ENCODE measurements around the gene KBTBD4.
"Not testable (repeated sequence)": the region's sequence is repeated elsewhere in the genome, so short reads cannot be mapped to it uniquely, and the experiment has no call there.

The KBTBD4 gene

DNA sequence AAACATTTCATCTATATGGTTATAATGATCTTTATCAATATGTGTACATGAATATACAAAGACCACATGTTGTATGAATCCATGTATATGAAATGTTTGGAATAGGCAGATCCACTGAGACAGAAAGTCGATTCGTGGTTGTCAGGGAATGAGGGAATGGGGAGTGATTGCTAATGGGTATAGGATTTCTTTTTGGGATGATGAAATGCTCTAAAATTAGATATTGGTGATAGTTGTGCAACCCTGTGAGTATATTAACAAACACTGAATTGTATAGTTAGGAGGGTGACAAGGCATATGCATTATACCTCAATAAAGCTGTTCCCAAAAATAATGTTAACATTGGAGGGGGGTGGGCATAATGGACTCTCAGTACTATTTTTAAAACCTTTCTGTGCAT is 18.3 kb downstream of the KBTBD4 start:
- no peak for DNase-seq (ENCODE audit: low read depth in 2 of 2)

DNA sequence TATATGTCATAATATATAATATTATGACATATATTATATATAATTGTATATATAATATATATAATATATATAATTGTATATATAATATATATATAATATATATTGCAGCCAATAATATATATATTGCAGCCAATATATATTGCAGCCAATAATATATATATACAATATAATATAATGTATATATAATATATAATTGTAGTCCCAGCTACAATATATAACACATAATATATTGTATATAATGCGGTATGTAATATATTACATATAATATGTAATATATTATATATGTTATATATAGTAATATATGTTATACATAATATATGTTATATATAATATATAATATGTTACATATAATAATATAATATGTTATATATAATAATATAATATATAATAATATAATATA is 20.1 kb downstream of the KBTBD4 start:
- DNase-seq (ENCODE audit: low read depth in 2 of 2), result no peak

DNA sequence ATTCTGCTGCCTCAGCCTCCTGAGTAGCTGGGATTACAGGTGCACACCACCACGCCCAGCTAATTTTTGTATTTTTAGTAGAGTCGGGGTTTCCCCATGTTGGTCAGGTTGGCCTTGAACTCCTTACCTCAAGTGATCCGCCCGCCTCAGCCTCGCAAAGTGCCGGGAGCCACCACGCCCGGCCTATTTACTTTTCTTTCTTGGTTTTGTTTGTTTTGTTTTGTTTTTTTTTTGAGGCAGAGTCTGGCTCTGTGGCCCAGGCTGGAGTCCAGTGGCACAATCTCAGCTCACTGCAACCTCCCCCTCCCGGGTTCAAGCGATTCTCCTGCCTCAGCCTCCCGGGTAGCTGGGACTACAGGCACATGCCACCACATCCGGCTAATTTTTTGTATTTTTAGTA is 21.8 kb downstream of the KBTBD4 start:
- DNase-seq (ENCODE audit: low read depth in 2 of 2), result not testable (repeated sequence)

DNA sequence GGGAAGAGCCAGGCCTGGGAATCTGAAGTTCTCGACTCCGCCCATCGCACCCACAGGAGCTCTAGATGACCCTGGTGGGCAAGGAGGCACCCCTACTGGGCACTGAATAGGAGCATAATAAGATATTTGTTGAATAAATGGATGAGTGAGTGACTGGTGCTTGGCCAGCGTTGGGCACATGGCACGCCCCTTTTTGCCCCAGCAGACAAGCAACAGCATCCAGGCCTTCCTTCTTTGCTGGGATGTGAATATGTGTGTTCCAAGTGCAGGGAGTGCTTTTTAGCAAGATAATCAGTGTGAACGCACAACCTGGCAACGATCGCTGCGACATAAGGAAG is 25.4 kb downstream of the KBTBD4 start:
- no peak for DNase-seq (ENCODE audit: low read depth in 2 of 2)

DNA sequence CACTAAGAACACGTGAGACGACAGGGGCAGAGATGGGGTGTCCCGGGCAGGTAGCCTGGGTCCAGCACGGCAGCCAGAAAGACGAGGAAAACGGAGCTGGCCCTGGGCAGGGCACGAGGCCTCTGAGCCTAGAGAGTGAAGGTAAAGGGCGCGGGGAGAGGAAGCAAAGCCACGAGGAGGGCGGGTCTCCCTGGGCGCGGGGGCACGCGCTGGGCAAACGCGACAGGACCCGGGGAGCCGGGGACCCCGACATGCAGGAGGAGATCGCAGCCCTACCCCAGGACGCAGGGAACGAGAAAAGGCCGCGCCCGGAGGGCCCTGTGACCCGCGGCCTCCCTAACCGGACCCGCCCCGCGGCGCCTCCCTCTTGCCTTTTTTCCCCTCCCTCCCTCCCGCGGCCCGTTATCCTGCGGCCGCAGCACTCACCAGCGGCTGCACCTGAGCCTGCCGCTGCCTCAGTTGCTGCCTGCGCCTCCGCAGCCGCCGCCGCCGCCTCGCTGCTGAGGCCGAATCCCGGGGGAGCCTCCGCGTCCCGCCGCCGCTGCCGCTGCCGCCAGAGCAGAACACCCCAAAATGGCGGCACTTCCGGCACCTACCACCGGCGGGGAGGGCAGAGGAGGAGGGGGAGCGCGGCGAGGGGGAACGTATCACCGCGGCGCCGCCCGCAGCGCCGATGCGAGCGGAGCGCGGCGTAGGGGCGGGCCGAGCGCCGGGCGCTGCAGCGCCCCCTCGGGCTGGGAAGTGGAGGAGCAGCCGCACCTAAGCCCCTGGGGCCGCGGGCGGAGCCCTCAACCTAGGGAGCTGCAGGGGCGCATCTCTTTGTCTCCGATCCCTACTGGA is 26.0 kb downstream of the KBTBD4 start, which contains the start of gene CELF1:
TSS of gene CELF1 (minus strand) at position 567 of the 840 bp plus-strand sequence. CDS start 53,609 bp downstream, outside the sequence.
- peak; percentile 79 to 86 for DNase-seq (ENCODE audit: low read depth in 2 of 2)

DNA sequence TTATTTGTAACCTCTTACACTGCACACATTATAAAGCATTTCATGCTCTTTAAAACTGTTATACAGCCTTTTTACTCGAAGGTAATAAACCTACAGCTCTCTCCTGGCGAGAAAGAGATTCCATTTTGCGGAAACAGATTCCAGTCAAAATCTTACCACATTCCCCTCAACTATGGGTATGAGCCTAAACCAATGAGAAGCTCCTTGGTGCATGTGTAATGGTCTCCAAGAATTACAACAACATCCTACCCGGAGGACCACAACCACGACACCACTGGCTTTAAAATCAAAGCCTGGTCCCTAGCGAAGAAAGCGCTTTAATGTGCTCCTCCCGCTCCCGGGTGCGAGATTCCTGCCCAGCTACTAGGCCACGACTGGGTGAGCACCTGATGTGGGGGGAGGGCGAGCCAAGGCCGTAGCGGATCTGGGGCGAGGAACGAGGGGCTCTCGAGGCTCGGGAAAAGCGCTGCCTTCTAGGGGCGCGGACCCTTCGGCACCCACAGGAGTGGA is 26.7 kb downstream of the KBTBD4 start:
- peak in 1 of 2 donors; percentile 5 for DNase-seq (ENCODE audit: low read depth in 2 of 2)

DNA sequence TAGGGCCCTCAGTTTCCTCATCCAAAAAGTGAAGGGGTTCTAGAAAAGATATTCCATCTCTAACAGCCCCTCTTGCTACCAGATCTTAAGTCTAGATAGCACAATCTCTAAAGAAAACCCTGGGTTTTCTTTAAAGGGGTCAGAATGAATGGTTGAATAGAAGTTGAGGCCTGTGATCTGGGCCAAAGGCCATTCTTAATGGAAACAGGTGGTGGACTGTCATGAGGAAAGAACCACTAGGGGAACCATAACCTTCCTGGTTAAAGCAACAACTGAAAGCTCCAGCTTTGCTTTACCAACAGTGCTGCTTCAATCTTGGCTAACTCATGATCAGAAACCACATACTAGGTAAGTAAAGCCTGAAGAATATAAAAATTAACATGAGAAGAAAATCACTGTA is 27.7 kb downstream of the KBTBD4 start:
- DNase-seq (ENCODE audit: low read depth in 2 of 2), result no peak

DNA sequence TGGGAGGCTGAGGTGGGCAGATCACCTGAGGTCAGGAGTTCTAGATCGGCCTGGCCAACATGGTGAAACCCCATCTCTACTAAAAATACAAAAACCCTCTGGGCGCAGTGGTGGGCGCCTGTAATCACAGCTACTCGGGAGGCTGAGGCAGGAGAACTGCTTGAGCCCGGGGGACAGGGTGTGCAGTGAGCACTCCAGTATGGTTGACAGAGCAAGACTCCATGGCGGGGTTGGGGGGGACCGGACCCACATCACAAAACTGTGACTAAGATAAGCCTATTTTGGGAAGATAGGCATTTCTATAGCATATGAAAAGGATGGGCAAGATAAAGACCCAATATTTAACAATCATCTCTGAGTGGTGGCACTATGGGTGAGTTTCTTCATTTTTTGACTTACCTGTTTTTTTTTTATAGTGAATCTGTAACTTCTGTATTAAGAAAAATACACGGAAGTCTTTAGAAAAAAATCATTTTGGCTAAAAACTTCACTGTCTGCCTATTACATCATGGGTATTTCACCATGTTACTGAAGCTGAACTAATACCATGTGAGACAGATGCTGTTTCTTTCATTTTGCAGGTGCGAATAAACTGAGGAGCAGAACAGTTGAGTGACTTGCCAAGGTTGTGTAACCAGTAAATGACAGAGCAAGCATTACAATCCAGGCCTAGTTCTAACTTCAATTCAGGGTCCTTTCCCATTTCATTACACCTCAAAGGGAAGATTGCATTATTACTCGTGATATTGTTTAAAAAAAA is 28.3 kb downstream of the KBTBD4 start:
- DNase-seq (ENCODE audit: low read depth in 2 of 2), result no peak

DNA sequence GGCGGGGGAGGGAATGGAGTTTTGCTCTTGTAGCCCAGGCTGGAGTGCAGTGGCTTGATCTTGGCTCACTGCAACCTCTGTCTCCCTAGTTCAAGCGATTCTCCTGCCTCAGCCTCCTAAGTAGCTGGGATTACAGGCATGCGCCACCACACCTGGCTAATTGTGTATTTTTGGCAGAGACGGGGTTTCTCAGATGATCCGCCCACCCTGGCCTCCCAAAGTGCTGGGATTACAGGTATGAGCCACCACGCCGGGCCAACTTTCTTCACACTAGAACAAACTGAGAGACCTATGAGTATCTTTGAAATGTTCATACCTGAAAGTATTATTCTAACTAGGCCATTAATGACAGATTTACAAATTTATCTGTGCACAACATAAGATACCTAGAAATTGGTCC is 32.5 kb downstream of the KBTBD4 start:
- not testable (repeated sequence) for DNase-seq (ENCODE audit: low read depth in 2 of 2)

DNA sequence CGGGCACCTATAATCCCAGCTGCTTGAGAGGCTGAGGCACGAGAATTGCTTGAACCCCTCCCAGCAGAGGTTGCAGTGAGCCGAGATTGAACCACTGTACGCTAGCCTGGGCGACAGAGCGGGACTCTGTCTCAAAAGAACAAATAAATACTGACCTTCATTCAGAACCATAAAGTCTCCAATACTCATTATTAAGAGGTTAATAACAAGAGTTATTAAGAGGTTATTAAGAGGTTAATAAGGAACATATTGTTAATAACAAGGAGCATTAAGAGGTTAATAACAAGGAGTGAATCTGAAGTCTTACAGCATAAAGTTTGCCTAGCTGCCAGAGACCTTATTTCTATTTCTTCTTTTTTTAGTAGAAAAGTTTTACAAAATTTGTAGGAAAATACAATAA is 33.5 kb downstream of the KBTBD4 start:
- no peak for DNase-seq (ENCODE audit: low read depth in 2 of 2)

DNA sequence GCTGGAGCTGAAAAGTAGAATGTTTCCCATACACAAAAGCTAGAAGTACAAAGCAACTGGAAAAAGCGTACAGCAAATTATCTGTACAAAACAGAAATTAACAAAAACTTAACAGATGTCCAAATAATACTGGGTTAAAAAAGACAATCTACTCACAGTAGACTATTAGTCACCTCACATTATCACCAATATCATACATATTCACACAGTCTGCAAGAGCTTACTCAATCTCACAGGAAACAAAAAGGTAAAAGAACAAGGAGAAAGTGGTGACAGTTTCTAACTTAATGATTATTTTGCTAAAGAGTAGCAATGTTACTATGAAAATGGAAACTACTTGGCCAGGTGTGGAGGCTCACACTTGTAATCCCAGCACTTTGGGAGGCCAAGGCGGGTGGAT is 37.7 kb downstream of the KBTBD4 start:
- DNase-seq (ENCODE audit: low read depth in 2 of 2), result no peak

DNA sequence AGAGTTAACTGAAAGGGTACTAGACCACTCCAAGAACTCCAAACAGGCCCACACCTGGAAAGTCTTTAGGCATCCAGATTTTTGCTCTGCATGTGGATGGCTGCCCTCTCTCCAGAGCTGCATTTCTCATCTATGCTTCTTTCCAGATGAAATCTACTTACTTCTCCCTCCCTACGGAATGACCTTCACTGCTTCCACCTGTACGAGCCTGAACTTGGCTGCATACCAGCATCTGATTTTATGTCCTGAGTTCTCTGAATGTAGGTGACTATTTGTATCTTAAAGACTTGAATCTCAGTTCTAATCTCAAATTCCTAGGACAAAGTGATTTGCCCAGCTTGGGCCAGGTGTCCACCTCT is 39.1 kb downstream of the KBTBD4 start:
- no peak for DNase-seq (ENCODE audit: low read depth in 2 of 2)

DNA sequence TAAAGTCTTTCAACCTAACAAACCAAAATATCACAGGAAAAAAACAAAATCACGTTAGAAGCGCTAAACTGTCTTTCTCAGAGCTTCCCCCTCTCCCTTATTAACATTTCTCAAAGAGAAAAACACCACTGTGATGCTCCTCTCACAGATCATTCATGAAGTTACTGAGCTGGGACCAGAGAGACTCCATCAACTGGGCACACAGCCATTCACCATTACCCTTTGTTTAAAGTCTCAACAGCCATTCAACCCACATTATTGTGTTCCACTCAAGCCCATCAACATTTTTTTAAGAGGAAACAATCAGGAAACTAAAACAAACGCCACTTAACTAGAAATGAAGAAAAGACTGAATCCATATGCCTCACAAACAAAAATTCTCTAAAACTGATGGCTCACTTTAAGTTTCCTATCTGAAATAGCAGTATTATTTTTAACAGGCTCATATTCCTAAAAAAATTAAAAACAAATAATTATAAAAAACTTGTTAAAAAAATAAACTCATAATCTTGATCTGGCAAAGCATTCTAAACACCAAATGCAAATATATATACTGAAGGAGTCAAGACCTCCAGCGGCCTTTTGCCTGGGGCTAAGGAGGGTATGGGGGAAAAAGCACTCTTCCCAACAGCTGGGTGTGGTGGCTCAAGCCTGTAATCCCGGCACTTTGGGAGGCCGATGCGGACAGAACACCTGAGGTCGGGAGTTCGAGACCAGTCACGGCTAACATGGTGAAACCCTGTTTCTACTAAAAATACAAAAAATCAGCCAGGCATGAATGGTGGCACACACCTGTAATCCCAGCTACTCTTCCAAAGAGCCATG is 39.8 kb downstream of the KBTBD4 start:
- DNase-seq (ENCODE audit: low read depth in 2 of 2), result no peak

DNA sequence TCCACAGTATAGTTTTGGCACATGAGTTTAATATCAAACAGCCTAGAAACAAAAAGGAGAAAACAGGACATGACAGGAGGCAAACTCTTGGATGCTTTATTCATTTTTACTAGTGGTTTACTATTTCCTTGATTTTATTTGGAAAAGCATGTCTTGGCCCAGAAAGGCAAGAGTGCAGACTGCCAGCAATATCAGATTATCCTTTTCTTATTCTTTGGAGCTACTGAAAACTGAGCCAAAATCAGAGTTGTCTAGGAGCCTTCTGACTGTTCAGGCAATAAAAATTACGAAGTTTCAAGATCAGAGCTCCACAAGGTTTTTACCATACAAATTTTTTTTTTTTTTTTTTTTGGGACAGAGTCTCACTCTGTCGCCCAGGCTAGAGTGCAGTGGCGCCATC is 41.9 kb downstream of the KBTBD4 start:
- DNase-seq (ENCODE audit: low read depth in 2 of 2), result no peak

DNA sequence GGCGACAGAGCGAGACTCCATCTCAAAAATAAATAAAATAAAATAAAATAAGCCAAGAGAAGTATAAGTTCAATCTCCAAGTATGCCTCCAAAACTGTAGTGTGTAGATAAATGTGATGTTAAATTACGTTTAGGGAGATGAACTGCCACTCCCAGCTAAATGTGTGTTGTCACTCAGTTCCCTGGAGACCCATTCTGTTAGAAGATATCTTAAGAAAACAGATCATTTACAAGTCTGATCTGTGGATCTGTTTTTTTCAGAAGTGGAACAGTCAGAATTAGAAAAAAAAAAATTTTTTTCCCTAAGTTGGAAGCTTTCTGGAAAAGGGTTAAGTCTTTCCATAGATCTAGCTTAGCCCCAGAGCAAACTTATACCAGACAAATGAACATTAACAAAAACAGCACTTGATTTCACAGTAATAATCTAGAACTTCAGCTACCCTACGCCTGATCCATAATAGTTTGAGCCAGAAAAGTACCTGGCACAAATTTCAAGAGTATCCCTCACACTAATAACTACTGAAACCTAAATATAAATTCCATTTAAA is 44.0 kb downstream of the KBTBD4 start:
- no peak for DNase-seq (ENCODE audit: low read depth in 2 of 2)

DNA sequence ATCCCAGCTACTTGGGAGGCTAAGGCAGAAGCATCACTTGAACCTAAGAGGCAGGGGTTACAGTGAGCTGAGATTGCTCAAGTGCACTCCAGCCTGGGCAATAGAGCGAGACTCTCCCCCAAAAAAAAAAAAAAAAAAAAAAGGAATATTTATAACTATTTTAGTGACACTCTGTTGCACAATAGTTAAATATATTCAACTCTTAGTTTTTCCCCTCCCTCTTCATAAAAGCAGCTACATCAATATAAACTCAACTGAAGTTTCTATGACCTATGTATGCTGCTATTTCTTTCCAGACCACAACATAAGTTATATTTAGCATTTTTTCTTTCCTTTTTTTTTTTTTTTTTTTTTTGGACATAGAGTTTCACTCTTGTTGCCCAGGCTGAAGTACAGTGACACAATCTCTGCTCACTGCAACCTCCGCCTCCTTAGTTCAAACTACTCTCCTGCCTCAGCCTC is 45.0 kb downstream of the KBTBD4 start:
- DNase-seq (ENCODE audit: low read depth in 2 of 2), result no peak

DNA sequence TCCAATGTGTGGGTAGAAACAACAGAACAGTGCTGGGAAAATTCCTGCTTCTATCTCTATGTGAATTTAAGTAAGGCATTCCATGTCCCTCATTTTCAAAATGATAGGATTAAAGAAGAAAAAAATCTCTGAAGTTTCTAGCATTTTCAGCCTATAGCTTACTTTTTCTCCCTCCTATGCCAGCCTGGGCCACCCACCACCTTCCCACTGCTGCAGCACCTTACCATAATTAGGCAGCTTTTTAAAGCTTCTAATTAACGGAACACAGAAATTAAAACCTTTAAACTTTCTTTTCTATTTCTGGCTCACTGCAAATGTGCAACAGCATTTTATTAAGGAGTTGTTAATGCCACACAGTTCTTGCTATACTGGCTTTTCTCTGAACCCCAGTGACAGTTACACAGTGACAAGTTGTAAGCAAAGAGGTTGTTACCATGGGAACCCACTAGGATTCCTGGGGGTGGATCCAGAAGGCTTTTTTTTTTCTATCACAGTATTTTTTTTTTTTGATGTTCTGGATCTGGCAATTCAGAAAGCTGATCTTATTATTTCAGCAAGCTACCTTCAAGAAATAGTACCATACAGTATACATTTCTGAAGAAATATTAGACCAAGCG is 46.1 kb downstream of the KBTBD4 start:
- no peak for DNase-seq (ENCODE audit: low read depth in 2 of 2)

DNA sequence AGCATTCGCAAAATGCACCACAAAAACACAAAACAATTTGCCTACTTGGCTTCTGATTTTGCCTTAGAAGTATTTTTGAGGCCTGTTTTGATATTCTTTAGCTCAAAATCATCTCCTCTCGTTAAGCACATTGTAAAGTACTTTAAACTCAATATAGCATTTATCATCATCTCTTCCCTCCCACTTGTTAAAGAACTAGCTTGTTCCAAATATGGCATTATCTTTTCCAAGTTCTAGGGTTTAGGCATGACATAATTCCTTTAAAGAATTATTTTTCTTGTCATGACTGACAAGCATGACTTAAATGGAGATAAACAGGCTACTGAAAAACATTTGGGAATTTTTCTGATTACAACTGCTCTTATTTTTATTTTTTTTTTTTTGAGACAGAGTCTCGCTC is 47.1 kb downstream of the KBTBD4 start:
- DNase-seq (ENCODE audit: low read depth in 2 of 2), result no peak

DNA sequence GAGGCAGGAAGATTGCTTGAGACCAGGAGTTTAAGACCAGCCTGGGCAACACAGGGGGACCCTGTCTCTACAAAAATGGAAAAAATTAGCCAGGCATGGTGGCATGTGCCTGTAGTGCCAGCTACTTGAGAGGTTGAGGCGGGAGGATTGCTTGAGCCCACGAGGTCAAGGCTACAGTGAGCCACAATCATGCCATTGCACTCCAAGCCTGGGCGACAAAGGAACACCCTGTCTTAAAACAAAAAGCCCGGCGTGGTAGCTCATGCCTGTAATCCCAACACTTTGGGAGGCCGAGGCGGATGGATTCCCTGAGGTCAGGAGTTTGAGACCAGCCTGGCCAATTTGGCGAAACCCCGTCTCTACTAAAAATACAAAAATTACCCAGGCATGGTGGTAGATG is 48.0 kb downstream of the KBTBD4 start:
- not testable (repeated sequence) for DNase-seq (ENCODE audit: low read depth in 2 of 2)

DNA sequence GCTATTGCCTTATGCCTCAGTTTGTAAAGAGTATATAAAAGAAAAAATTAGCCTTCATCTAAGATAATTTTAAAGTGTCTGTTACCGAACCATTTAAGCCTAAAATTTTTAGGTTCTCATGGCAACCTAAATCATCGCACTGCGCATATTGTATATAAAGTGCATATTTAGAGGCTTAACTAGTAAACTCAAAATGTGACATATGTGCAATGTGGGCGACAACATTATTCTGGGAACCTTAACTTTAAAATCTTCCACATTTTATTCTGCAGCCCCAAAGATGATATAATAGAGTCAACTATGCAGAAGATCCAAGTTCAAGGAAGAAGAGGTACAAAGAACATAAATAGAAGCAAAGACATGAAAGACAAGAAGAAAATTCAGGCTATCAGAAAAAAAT is 48.8 kb downstream of the KBTBD4 start:
- no peak for DNase-seq (ENCODE audit: low read depth in 2 of 2)

DNA sequence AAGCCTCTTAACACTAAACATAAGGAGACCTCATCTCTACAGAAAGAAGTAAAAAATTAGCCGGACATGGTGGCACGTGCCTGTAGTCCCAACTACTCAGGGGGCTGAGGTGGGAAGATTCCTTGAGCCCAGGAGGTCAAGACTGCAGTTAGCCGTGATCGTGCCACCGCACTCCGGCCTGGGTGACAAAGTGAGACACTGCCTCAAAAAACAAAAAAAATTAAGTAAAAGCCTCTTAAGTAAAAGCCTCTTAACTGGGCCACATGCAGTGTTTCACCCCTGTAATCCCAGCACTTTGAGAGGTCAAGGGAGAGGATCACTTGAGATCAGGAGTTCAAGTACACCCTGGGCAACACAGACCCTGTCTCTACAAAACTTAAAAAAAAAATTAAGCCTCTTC is 51.6 kb downstream of the KBTBD4 start:
- no peak for DNase-seq (ENCODE audit: low read depth in 2 of 2)
